HEK293 (cell line): ENCODE measurements around the gene ACSS2.

ENCODE experiments used
- CTCF ChIA-PET: fragments of 350-600 bp; formaldehyde crosslinking; extraction: SDS; loops from one replicate; lab custom pipeline; 2021; ENCODE audit warnings: antibody characterized with exemption; lab: Yijun Ruan, JAX
- POLR2A ChIA-PET: fragments of 300-600 bp; formaldehyde crosslinking; extraction: SDS; loops from one replicate; lab custom pipeline; 2020; ENCODE audit warnings: antibody characterized with exemption, inconsistent platforms; lab: Yijun Ruan, JAX
- H3K27ac ChIP-seq: fragments of 200-500 bp; sonication (Bioruptor generic); 2 replicates; pipeline ENCODE4 v1.5.1; 2014; ENCODE audit warnings: low read depth, low read length, control low read depth, inconsistent platforms; ENCODE audit errors: extremely low read depth
- H3K36me3 ChIP-seq, 2 experiments: fragments of 200-500 bp in 1 of 2; sonication (Bioruptor generic) in 1 of 2; 1 replicate in 1 of 2; 2 replicates in 1 of 2; pipeline ENCODE4 v1.5.1; 2014 to 2017; ENCODE audit warnings: inconsistent platforms in 2 of 2, low read length in 2 of 2; ENCODE audit not compliant: control insufficient read depth in 2 of 2, insufficient read depth in 1 of 2
- H3K4me1 ChIP-seq: fragments of 200-500 bp; sonication (Bioruptor generic); 2 replicates; pipeline ENCODE4 v1.5.1; 2014; ENCODE audit warnings: mild to moderate bottlenecking, low read length, inconsistent platforms; ENCODE audit not compliant: control insufficient read depth, insufficient read depth
- H3K4me3 ChIP-seq: 2 replicates; pipeline ENCODE4 v1.5.1; 2011; ENCODE audit warnings: low read depth, mild to moderate bottlenecking, control low read depth, low read length, moderate library complexity
- H3K9me3 ChIP-seq: fragments of 200-500 bp; sonication (Bioruptor generic); 2 replicates; pipeline ENCODE4 v1.5.1; 2014; ENCODE audit warnings: low read depth, low read length, inconsistent platforms; ENCODE audit not compliant: control insufficient read depth, insufficient read depth
- BCL11B ChIP-seq: fragments of 450-650 bp; formaldehyde crosslinking; IDR thresholded peaks from 2 replicates; pipeline ENCODE4 v1.5.1; 2016; ENCODE audit warnings: low read depth, missing biosample characterization, missing genetic modification characterization
- GLI2 ChIP-seq: fragments of 450-650 bp; formaldehyde crosslinking; IDR thresholded peaks from 2 replicates; pipeline ENCODE4; 2017; ENCODE audit warnings: missing biosample characterization, missing genetic modification characterization, low read depth, borderline replicate concordance
- GLIS2 ChIP-seq: fragments of 450-650 bp; formaldehyde crosslinking; IDR thresholded peaks from 2 replicates; pipeline ENCODE4 v1.5.1; 2016; ENCODE audit warnings: missing biosample characterization, missing genetic modification characterization
- HOXD13 ChIP-seq: sonication (generic); formaldehyde crosslinking; IDR thresholded peaks from 2 replicates; pipeline ENCODE4 v1.8.0; 2022; ENCODE audit warnings: missing genetic modification reagents, borderline replicate concordance
- KLF1 ChIP-seq: fragments of 450-650 bp; formaldehyde crosslinking; IDR thresholded peaks from 2 replicates; pipeline ENCODE4 v1.5.1; 2016; ENCODE audit warnings: missing biosample characterization, missing genetic modification characterization
- MYNN ChIP-seq: fragments of 450-650 bp; formaldehyde crosslinking; IDR thresholded peaks from 2 replicates; pipeline ENCODE4 v1.5.1; 2016; ENCODE audit warnings: missing biosample characterization, missing genetic modification characterization, borderline replicate concordance
- OSR2 ChIP-seq: fragments of 450-650 bp; formaldehyde crosslinking; IDR thresholded peaks from 2 replicates; pipeline ENCODE4 v1.5.1; 2016; ENCODE audit warnings: missing biosample characterization, missing genetic modification characterization
- SETDB1 ChIP-seq: IDR thresholded peaks from one replicate; pipeline ENCODE4 v1.6.1; 2017; ENCODE audit warnings: mild to moderate bottlenecking, low read length, moderate library complexity, mixed read lengths; ENCODE audit not compliant: insufficient read length
- YY1 ChIP-seq: fragments of 450-650 bp; formaldehyde crosslinking; IDR thresholded peaks from 2 replicates; pipeline ENCODE4 v1.5.1; 2018; ENCODE audit warnings: missing biosample characterization, missing genetic modification characterization
- ZBTB17 ChIP-seq: fragments of 450-650 bp; formaldehyde crosslinking; IDR thresholded peaks from 2 replicates; pipeline ENCODE4 v1.5.1; 2016; ENCODE audit warnings: missing biosample characterization, missing genetic modification characterization
- ZFP69B ChIP-seq: fragments of 450-650 bp; formaldehyde crosslinking; IDR thresholded peaks from 2 replicates; pipeline ENCODE4 v1.5.1; 2016; ENCODE audit warnings: missing biosample characterization, missing genetic modification characterization
- ZNF121 ChIP-seq: fragments of 450-650 bp; formaldehyde crosslinking; IDR thresholded peaks from 2 replicates; pipeline ENCODE4 v1.5.1; 2016; ENCODE audit warnings: missing biosample characterization, missing genetic modification characterization
- ZNF140 ChIP-seq: fragments of 450-650 bp; formaldehyde crosslinking; IDR thresholded peaks from 2 replicates; pipeline ENCODE4 v1.5.1; 2016; ENCODE audit warnings: missing biosample characterization, missing genetic modification characterization
- ZNF23 ChIP-seq: fragments of 450-650 bp; formaldehyde crosslinking; IDR thresholded peaks from 2 replicates; pipeline ENCODE4 v1.5.1; 2016; ENCODE audit warnings: missing biosample characterization, missing genetic modification characterization, borderline replicate concordance
- ZNF311 ChIP-seq: fragments of 450-650 bp; formaldehyde crosslinking; IDR thresholded peaks from 2 replicates; pipeline ENCODE4 v1.5.1; 2017; ENCODE audit warnings: missing biosample characterization, missing genetic modification characterization, borderline replicate concordance
- ZNF335 ChIP-seq: fragments of 450-650 bp; formaldehyde crosslinking; conservative IDR thresholded peaks from 2 replicates; pipeline ENCODE4 v1.5.1; 2016; ENCODE audit warnings: missing biosample characterization, missing genetic modification characterization
- ZNF341 ChIP-seq: fragments of 450-650 bp; formaldehyde crosslinking; IDR thresholded peaks from 2 replicates; pipeline ENCODE4; 2016; ENCODE audit warnings: low read depth, missing biosample characterization, missing genetic modification characterization
- ZNF37A ChIP-seq: fragments of 450-650 bp; IDR thresholded peaks from 2 replicates; pipeline ENCODE4 v1.5.1; 2018; ENCODE audit warnings: missing biosample characterization, missing genetic modification characterization
- ZNF529 ChIP-seq: fragments of 450-650 bp; formaldehyde crosslinking; IDR thresholded peaks from 2 replicates; pipeline ENCODE4 v1.5.1; 2017; ENCODE audit warnings: missing genetic modification characterization, missing biosample characterization; ENCODE audit not compliant: insufficient replicate concordance
- ZNF600 ChIP-seq: fragments of 450-650 bp; formaldehyde crosslinking; IDR thresholded peaks from 2 replicates; pipeline ENCODE4 v1.5.1; 2016; ENCODE audit warnings: missing biosample characterization, missing genetic modification characterization
- ZNF610 ChIP-seq: fragments of 450-650 bp; formaldehyde crosslinking; IDR thresholded peaks from 2 replicates; pipeline ENCODE4 v1.5.1; 2016; ENCODE audit warnings: missing biosample characterization, missing genetic modification characterization, borderline replicate concordance
- ZNF623 ChIP-seq: fragments of 450-650 bp; formaldehyde crosslinking; IDR thresholded peaks from 2 replicates; pipeline ENCODE4 v1.5.1; 2016; ENCODE audit warnings: missing biosample characterization, missing genetic modification characterization
- ZNF776 ChIP-seq: fragments of 450-650 bp; formaldehyde crosslinking; IDR thresholded peaks from 2 replicates; pipeline ENCODE4 v1.5.0; 2017; ENCODE audit warnings: missing biosample characterization, missing genetic modification characterization, borderline replicate concordance
- ZSCAN23 ChIP-seq: fragments of 450-650 bp; formaldehyde crosslinking; IDR thresholded peaks from 2 replicates; pipeline ENCODE4 v1.5.1; 2016; ENCODE audit warnings: missing biosample characterization, missing genetic modification characterization
- ZSCAN30 ChIP-seq: fragments of 450-650 bp; IDR thresholded peaks from 2 replicates; pipeline ENCODE4 v1.5.1; 2018; ENCODE audit warnings: missing biosample characterization, mild to moderate bottlenecking, missing genetic modification characterization, moderate library complexity
- TF ChIP-seq, protein P1 (sequence below): fragments of 450-650 bp; formaldehyde crosslinking; IDR thresholded peaks from 2 replicates; pipeline ENCODE4 v1.5.1; 2017; ENCODE audit warnings: missing biosample characterization, missing genetic modification characterization
- TF ChIP-seq, protein P2 (sequence below): fragments of 450-650 bp; formaldehyde crosslinking; IDR thresholded peaks from 2 replicates; pipeline ENCODE4 v1.5.1; 2016; ENCODE audit warnings: missing biosample characterization, missing genetic modification characterization, low read depth
- TF ChIP-seq, protein P3 (sequence below): fragments of 450-650 bp; formaldehyde crosslinking; IDR thresholded peaks from 2 replicates; pipeline ENCODE4 v1.5.1; 2016; ENCODE audit warnings: missing biosample characterization, missing genetic modification characterization

The ACSS2 gene, protein sequence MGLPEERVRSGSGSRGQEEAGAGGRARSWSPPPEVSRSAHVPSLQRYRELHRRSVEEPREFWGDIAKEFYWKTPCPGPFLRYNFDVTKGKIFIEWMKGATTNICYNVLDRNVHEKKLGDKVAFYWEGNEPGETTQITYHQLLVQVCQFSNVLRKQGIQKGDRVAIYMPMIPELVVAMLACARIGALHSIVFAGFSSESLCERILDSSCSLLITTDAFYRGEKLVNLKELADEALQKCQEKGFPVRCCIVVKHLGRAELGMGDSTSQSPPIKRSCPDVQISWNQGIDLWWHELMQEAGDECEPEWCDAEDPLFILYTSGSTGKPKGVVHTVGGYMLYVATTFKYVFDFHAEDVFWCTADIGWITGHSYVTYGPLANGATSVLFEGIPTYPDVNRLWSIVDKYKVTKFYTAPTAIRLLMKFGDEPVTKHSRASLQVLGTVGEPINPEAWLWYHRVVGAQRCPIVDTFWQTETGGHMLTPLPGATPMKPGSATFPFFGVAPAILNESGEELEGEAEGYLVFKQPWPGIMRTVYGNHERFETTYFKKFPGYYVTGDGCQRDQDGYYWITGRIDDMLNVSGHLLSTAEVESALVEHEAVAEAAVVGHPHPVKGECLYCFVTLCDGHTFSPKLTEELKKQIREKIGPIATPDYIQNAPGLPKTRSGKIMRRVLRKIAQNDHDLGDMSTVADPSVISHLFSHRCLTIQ

DNA sequence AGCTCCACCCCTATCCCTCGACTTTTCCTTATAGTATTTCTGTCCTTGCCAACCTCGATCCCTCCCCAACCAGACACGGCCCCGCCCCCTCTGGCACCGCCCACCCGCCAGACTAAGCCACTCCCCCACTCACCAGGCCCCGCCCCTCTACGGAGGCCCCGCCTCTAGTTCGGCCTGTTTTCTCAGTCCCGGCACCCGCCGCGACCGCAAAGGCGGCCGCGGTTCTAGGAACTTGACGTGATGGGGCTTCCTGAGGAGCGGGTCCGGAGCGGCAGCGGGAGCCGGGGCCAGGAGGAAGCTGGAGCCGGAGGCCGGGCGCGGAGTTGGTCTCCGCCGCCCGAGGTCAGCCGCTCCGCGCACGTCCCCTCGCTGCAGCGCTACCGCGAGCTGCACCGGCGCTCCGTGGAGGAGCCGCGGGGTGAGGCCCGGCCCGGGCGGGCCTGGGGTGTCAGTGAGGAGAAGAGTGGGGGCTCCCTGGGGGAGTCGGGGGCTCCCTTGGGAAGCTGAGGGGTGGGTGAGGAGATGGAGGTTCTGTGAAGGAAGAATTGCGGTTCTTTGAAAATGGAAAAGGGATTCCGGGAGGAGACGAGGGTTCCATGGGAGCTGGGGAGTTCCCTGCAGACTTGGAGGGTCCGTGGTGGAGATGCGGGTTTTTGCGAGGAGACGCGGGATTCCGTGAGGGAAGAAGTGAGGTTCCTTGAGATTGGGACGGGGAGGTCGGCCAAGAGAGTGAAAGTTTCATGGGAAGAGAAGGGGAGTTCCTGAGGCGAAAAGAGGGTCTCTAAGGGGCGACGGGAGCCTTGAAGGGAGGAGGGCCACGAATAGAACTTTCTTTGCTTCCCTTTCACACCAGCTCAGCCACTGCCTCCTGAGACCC, at the start of gene ACSS2:
ACSS2 (plus strand) TSS at position 207 of the 877 bp plus-strand sequence; CDS start at position 241, 34 bp downstream.
- Histone ChIP-seq H3K4me1 (peaks cover 5% of the 10 kb centered on the region), H3K9me3 (no peaks in the 10 kb centered on the region), H3K27ac (peak within 1 kb of the TSS; percentile 29; the same call in 1 of the 2 replicates), H3K4me3 (peak within 1 kb of the TSS; percentile 71), H3K36me3 (no peaks in the 10 kb centered on the region)
- CTCF ChIA-PET: interaction anchor here (0.6 to 4.4 kb wide), 7 partner anchors 11 to 220 kb away, joined by 3 to 40 read pairs (median 4); partner anchors contain the start of genes GSS and MYH7B
- POLR2A ChIA-PET: interaction anchor here (0.5 to 2.1 kb wide), 14 partner anchors 9 to 1196 kb away, joined by 3 to 13 read pairs (median 3); partner anchors contain the start of genes GSS, MMP24OS and MYH7B
- 0 out of 2 replicates have a peak, but pooled peaks have one; percentile 44 for TF ChIP-seq ZNF610
- no peak for TF ChIP-seq ZBTB17
- TF ChIP-seq GLIS2 (tag by site-specific recombination): peak; percentile 42; the same call in 1 of the 2 replicates
- no peak for TF ChIP-seq SETDB1
- no peak for TF ChIP-seq ZNF623 (tag by site-specific recombination)
- TF ChIP-seq ZSCAN23 (tag by site-specific recombination): no peak
- no peak for TF ChIP-seq ZNF311 (tag by site-specific recombination)
- no peak for TF ChIP-seq ZFP69B (tag by site-specific recombination)
- TF ChIP-seq, protein P1, sequence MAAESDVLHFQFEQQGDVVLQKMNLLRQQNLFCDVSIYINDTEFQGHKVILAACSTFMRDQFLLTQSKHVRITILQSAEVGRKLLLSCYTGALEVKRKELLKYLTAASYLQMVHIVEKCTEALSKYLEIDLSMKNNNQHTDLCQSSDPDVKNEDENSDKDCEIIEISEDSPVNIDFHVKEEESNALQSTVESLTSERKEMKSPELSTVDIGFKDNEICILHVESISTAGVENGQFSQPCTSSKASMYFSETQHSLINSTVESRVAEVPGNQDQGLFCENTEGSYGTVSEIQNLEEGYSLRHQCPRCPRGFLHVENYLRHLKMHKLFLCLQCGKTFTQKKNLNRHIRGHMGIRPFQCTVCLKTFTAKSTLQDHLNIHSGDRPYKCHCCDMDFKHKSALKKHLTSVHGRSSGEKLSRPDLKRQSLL (tag by site-specific recombination): peak; percentile 98
- no peak for TF ChIP-seq ZNF140 (tag by site-specific recombination)
- TF ChIP-seq OSR2 (tag by site-specific recombination): peak; percentile 86
- TF ChIP-seq, protein P2, sequence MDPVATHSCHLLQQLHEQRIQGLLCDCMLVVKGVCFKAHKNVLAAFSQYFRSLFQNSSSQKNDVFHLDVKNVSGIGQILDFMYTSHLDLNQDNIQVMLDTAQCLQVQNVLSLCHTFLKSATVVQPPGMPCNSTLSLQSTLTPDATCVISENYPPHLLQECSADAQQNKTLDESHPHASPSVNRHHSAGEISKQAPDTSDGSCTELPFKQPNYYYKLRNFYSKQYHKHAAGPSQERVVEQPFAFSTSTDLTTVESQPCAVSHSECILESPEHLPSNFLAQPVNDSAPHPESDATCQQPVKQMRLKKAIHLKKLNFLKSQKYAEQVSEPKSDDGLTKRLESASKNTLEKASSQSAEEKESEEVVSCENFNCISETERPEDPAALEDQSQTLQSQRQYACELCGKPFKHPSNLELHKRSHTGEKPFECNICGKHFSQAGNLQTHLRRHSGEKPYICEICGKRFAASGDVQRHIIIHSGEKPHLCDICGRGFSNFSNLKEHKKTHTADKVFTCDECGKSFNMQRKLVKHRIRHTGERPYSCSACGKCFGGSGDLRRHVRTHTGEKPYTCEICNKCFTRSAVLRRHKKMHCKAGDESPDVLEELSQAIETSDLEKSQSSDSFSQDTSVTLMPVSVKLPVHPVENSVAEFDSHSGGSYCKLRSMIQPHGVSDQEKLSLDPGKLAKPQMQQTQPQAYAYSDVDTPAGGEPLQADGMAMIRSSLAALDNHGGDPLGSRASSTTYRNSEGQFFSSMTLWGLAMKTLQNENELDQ (tag by site-specific recombination): no peak
- TF ChIP-seq ZNF600 (tag by site-specific recombination): no peak; the same call in 1 of the 2 replicates
- no peak for TF ChIP-seq KLF1 (tag by site-specific recombination)
- no peak for TF ChIP-seq BCL11B (tag by site-specific recombination)
- no peak for TF ChIP-seq ZNF776 (tag by site-specific recombination)
- TF ChIP-seq ZNF37A (tag by site-specific recombination): peak; percentile 66; the same call in 1 of the 2 replicates
- TF ChIP-seq ZNF335 (tag by site-specific recombination): peak; percentile 30
- no peak for TF ChIP-seq YY1 (tag by site-specific recombination)
- TF ChIP-seq ZSCAN30 (tag by site-specific recombination): peak; percentile 66; the same call in 1 of the 2 replicates
- TF ChIP-seq MYNN (tag by site-specific recombination): no peak
- TF ChIP-seq, protein P3, sequence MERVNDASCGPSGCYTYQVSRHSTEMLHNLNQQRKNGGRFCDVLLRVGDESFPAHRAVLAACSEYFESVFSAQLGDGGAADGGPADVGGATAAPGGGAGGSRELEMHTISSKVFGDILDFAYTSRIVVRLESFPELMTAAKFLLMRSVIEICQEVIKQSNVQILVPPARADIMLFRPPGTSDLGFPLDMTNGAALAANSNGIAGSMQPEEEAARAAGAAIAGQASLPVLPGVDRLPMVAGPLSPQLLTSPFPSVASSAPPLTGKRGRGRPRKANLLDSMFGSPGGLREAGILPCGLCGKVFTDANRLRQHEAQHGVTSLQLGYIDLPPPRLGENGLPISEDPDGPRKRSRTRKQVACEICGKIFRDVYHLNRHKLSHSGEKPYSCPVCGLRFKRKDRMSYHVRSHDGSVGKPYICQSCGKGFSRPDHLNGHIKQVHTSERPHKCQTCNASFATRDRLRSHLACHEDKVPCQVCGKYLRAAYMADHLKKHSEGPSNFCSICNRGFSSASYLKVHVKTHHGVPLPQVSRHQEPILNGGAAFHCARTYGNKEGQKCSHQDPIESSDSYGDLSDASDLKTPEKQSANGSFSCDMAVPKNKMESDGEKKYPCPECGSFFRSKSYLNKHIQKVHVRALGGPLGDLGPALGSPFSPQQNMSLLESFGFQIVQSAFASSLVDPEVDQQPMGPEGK (tag by site-specific recombination): 0 out of 2 replicates have a peak, but pooled peaks have one; percentile 11
- TF ChIP-seq ZNF121 (tag by site-specific recombination): no peak
- TF ChIP-seq ZNF341: peak; percentile 48
- no peak for TF ChIP-seq ZNF23 (tag by site-specific recombination)
- no peak for TF ChIP-seq HOXD13
- TF ChIP-seq GLI2 (tag by site-specific recombination): no peak
- TF ChIP-seq ZNF529 (tag by site-specific recombination): no peak
